OCI-LY7 (cell line): Measurements from ENCODE around the gene PCTP.

Experiments used
- CTCF ChIP-seq: fragments of 200-600 bp; sonication (generic); conservative IDR thresholded peaks from 2 replicates; pipeline ENCODE4 v1.5.1; 2014; ENCODE audit warnings: mild to moderate bottlenecking, antibody characterized with exemption, low read length, moderate library complexity, mixed read lengths
- EZH2phosphoT487 ChIP-seq: fragments of 200-600 bp; sonication (generic); IDR thresholded peaks from 2 replicates; pipeline ENCODE4 v1.6.1; 2018; ENCODE audit warnings: low read depth, borderline replicate concordance, mild to moderate bottlenecking, mixed run types, antibody characterized with exemption, low read length, moderate library complexity, mixed read lengths

GRCh38 chr17:55816532-55817396, 65.9 kb downstream of the PCTP start:
- no peak for TF ChIP-seq CTCF
- TF ChIP-seq EZH2phosphoT487, result no peak
